ENCODE data around the gene RTEL1.
A peak's percentile ranks its signal among the peaks of the same experiment; 100 is the strongest.
"Not testable (repeated sequence)": the region's sequence is repeated elsewhere in the genome, so short reads cannot be mapped to it uniquely, and the experiment has no call there.

Gene RTEL1

GRCh38 chr20:63630956-63631355 lies 27.2 kb upstream of the RTEL1 start:
- H3K27ac ChIP-seq (ENCODE audit: extremely low read depth, low read depth, low read length); H3K4me1 ChIP-seq (ENCODE audit: control insufficient read depth, insufficient read depth, low read length); H3K9me3 ChIP-seq (ENCODE audit: control insufficient read depth, insufficient read depth, low read depth, low read length); H3K4me3 ChIP-seq (ENCODE audit: low read depth, low read length); H3K36me3 ChIP-seq (ENCODE audit: control insufficient read depth in 2 of 2, insufficient read depth in 1 of 2, low read length in 2 of 2); POLR2A ChIA-PET: not testable (repeated sequence)
- TF ChIP-seq ZNF121 (tag by site-specific recombination; IDR thresholded peaks at IDR 0.05): peak; percentile 90
- CTCF ChIA-PET: interaction anchor here (0.8 kb wide), 1 partner anchor 93 kb away, joined by 3 read pairs; no protein-coding TSS in a partner anchor

- H3K27ac ChIP-seq (ENCODE audit: extremely low read depth, low read depth, low read length); H3K4me1 ChIP-seq (ENCODE audit: control insufficient read depth, insufficient read depth, low read length); H3K4me3 ChIP-seq (ENCODE audit: low read depth, low read length); POLR2A ChIA-PET; H3K36me3 ChIP-seq (ENCODE audit: control insufficient read depth in 2 of 2, insufficient read depth in 1 of 2, low read length in 2 of 2); H3K9me3 ChIP-seq (ENCODE audit: control insufficient read depth, insufficient read depth, low read depth, low read length): not testable (repeated sequence)
- CTCF ChIA-PET: interaction anchor here (0.8 kb wide), 1 partner anchor 94 kb away, joined by 3 read pairs; no protein-coding TSS in a partner anchor
These were observed 26.7 kb upstream of the RTEL1 start for GRCh38 chr20:63631426-63631825.

DNA sequence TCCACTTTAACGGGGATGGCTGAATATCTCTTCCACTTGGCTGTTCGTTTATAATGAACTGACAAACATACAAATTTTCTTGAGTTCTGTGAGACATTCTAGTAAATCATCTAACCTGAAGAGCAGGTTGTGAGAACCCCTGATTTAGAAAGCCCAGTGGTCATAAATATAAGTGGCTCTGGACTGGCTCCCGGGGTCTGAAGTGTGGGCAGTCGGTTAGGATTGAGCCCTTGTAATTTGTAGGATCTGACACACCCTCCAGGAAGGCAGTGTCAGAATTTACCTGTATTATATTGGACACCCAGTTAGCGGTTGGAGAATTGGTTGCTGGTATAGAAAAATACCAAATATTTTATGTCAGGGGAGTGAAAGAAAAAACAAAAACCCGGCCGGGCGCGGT lies 24.4 kb upstream of the RTEL1 start:
- POLR2A ChIA-PET: no interaction called here
- H3K27ac ChIP-seq (ENCODE audit: extremely low read depth, low read depth, low read length): no peak overlapping the region
- no peaks in the 10 kb centered on the region for H3K4me1 ChIP-seq (ENCODE audit: control insufficient read depth, insufficient read depth, low read length)
- H3K36me3 ChIP-seq (ENCODE audit: control insufficient read depth in 2 of 2, insufficient read depth in 1 of 2, low read length in 2 of 2): no peaks in the 10 kb centered on the region
- H3K9me3 ChIP-seq (ENCODE audit: control insufficient read depth, insufficient read depth, low read depth, low read length): no peaks in the 10 kb centered on the region
- TF ChIP-seq ZNF670 (tag by site-specific recombination; IDR thresholded peaks at IDR 0.05; ENCODE audit: low read depth) (no peak), SCRT1 (tag by site-specific recombination; IDR thresholded peaks at IDR 0.05; ENCODE audit: borderline replicate concordance) (no peak), ZNF16 (tag by site-specific recombination; IDR thresholded peaks at IDR 0.05; ENCODE audit: low read depth) (no peak), ZFP41 (tag by site-specific recombination; IDR thresholded peaks at IDR 0.05; ENCODE audit: borderline replicate concordance) (no peak), ZIC2 (tag by site-specific recombination; IDR thresholded peaks at IDR 0.05) (no peak), ZNF335 (tag by site-specific recombination; conservative IDR thresholded peaks at IDR 0.05) (no peak), ZBTB48 (tag by site-specific recombination; IDR thresholded peaks at IDR 0.05) (no peak), ZFP37 (tag by site-specific recombination; IDR thresholded peaks at IDR 0.05) (no peak), ZNF623 (tag by site-specific recombination; IDR thresholded peaks at IDR 0.05) (no peak), SP7 (tag by site-specific recombination; IDR thresholded peaks at IDR 0.05) (no peak), SALL2 (tag by site-specific recombination; IDR thresholded peaks at IDR 0.05; ENCODE audit: borderline replicate concordance) (no peak), HOXA7 (CRISPR knock-in tag; IDR thresholded peaks at IDR 0.05; ENCODE audit: borderline replicate concordance) (no peak), ZNF211 (tag by site-specific recombination; IDR thresholded peaks at IDR 0.05; ENCODE audit: low read depth) (no peak), KLF16 (tag by site-specific recombination; IDR thresholded peaks at IDR 0.05) (no peak), ZNF140 (tag by site-specific recombination; IDR thresholded peaks at IDR 0.05) (no peak)
- TF ChIP-seq, protein P1, sequence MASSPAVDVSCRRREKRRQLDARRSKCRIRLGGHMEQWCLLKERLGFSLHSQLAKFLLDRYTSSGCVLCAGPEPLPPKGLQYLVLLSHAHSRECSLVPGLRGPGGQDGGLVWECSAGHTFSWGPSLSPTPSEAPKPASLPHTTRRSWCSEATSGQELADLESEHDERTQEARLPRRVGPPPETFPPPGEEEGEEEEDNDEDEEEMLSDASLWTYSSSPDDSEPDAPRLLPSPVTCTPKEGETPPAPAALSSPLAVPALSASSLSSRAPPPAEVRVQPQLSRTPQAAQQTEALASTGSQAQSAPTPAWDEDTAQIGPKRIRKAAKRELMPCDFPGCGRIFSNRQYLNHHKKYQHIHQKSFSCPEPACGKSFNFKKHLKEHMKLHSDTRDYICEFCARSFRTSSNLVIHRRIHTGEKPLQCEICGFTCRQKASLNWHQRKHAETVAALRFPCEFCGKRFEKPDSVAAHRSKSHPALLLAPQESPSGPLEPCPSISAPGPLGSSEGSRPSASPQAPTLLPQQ (tag by site-specific recombination; IDR thresholded peaks at IDR 0.05): no peak
- TF ChIP-seq, protein P2, sequence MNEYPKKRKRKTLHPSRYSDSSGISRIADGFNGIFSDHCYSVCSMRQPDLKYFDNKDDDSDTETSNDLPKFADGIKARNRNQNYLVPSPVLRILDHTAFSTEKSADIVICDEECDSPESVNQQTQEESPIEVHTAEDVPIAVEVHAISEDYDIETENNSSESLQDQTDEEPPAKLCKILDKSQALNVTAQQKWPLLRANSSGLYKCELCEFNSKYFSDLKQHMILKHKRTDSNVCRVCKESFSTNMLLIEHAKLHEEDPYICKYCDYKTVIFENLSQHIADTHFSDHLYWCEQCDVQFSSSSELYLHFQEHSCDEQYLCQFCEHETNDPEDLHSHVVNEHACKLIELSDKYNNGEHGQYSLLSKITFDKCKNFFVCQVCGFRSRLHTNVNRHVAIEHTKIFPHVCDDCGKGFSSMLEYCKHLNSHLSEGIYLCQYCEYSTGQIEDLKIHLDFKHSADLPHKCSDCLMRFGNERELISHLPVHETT (tag by site-specific recombination; IDR thresholded peaks at IDR 0.05): no peak
- TF ChIP-seq, protein P3, sequence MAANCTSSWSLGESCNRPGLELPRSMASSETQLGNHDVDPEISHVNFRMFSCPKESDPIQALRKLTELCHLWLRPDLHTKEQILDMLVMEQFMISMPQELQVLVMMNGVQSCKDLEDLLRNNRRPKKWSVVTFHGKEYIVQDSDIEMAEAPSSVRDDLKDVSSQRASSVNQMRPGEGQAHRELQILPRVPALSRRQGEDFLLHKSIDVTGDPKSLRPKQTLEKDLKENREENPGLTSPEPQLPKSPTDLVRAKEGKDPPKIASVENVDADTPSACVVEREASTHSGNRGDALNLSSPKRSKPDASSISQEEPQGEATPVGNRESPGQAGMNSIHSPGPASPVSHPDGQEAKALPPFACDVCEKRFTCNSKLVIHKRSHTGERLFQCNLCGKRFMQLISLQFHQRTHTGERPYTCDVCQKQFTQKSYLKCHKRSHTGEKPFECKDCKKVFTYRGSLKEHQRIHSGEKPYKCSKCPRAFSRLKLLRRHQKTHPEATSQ (tag by site-specific recombination; IDR thresholded peaks at IDR 0.05): no peak
- TF ChIP-seq, protein P4, sequence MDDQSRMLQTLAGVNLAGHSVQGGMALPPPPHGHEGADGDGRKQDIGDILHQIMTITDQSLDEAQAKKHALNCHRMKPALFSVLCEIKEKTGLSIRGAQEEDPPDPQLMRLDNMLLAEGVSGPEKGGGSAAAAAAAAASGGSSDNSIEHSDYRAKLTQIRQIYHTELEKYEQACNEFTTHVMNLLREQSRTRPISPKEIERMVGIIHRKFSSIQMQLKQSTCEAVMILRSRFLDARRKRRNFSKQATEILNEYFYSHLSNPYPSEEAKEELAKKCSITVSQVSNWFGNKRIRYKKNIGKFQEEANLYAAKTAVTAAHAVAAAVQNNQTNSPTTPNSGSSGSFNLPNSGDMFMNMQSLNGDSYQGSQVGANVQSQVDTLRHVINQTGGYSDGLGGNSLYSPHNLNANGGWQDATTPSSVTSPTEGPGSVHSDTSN (CRISPR knock-in tag; IDR thresholded peaks at IDR 0.05): no peak
- TF ChIP-seq, protein P5, sequence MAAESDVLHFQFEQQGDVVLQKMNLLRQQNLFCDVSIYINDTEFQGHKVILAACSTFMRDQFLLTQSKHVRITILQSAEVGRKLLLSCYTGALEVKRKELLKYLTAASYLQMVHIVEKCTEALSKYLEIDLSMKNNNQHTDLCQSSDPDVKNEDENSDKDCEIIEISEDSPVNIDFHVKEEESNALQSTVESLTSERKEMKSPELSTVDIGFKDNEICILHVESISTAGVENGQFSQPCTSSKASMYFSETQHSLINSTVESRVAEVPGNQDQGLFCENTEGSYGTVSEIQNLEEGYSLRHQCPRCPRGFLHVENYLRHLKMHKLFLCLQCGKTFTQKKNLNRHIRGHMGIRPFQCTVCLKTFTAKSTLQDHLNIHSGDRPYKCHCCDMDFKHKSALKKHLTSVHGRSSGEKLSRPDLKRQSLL (tag by site-specific recombination; IDR thresholded peaks at IDR 0.05): no peak
- H3K4me3 ChIP-seq (ENCODE audit: low read depth, low read length): no peak overlapping the region
- CTCF ChIA-PET: no interaction called here

Measured in HEK293 (cell line).